A673 (cell line): Measurements from ENCODE around the gene CDK14. TPM values are rescaled to one million over a fixed set of nuclear protein-coding genes. Genes with fewer than 3 reads are reported as not detected.
A peak's percentile ranks its signal among the peaks of the same experiment; 100 is the strongest.

Source experiments
- BruUV-seq: library from RNA; stranded (reverse); fragments of 400-500 nt; replicated peaks from 2 replicates; lab custom pipeline; 2021; lab: Mats Ljungman, UMichigan
- CTCF ChIA-PET: fragments of 300-600 bp; sonication (Branson Sonifier 250); formaldehyde crosslinking; loops from one replicate; lab custom pipeline; 2022; ENCODE audit warnings: antibody characterized with exemption; lab: Charles Lee
- POLR2A ChIA-PET: fragments of 300-600 bp; sonication (Branson Sonifier 250); formaldehyde crosslinking; loops from one replicate; lab custom pipeline; 2022; ENCODE audit warnings: antibody characterized with exemption; ENCODE audit not compliant: low non-redundant PET; lab: Charles Lee
- DNase-seq: peaks from one replicate; pipeline ENCODE4 v3.0.0-alpha.2; 2015; ENCODE audit warnings: low spot score
- H3K27ac ChIP-seq: fragments of 200-600 bp; sonication (generic); 2 replicates; pipeline ENCODE4 v1.5.1; 2016; ENCODE audit warnings: mixed run types, low read depth, mild to moderate bottlenecking, mixed read lengths, antibody characterized with exemption, low read length; ENCODE audit not compliant: poor library complexity, severe bottlenecking
- H3K27me3 ChIP-seq: fragments of 200-600 bp; sonication (generic); replicated peaks from 2 replicates; pipeline ENCODE4 v1.6.1; 2017; ENCODE audit warnings: mixed run types, low read depth, mild to moderate bottlenecking, mixed read lengths, antibody characterized with exemption, low read length; ENCODE audit not compliant: insufficient read depth, poor library complexity
- H3K36me3 ChIP-seq: fragments of 200-600 bp; sonication (generic); 2 replicates; pipeline ENCODE4 v1.6.1; 2016; ENCODE audit warnings: mixed run types, mild to moderate bottlenecking, mixed read lengths, antibody characterized with exemption, low read length; ENCODE audit not compliant: insufficient read depth, poor library complexity, severe bottlenecking
- H3K4me1 ChIP-seq: fragments of 200-600 bp; sonication (generic); 2 replicates; pipeline ENCODE4 v1.6.1; 2017; ENCODE audit warnings: mixed run types, mild to moderate bottlenecking, mixed read lengths, antibody characterized with exemption, low read length; ENCODE audit not compliant: insufficient read depth, poor library complexity, severe bottlenecking
- H3K4me3 ChIP-seq: fragments of 200-600 bp; sonication (generic); 2 replicates; pipeline ENCODE4 v1.5.1; 2016; ENCODE audit warnings: low read depth, mixed run types, mild to moderate bottlenecking, mixed read lengths, low read length; ENCODE audit not compliant: poor library complexity, severe bottlenecking
- H3K9me3 ChIP-seq: fragments of 200-600 bp; sonication (generic); 2 replicates; pipeline ENCODE4 v1.6.1; 2016; ENCODE audit warnings: mixed run types, low read depth, mild to moderate bottlenecking, mixed read lengths, antibody characterized with exemption, low read length; ENCODE audit not compliant: poor library complexity, severe bottlenecking
- CTCF ChIP-seq: fragments of 300-800, 200-600 bp; sonication (generic); conservative IDR thresholded peaks from 2 replicates; pipeline ENCODE4 v1.5.1; 2017; ENCODE audit warnings: low read depth, mild to moderate bottlenecking, antibody characterized with exemption, low read length, moderate library complexity, mixed read lengths
- EZH2 ChIP-seq: fragments of 200-600 bp; sonication (generic); IDR thresholded peaks from 2 replicates; pipeline ENCODE4 v1.6.1; 2017; ENCODE audit warnings: borderline replicate concordance, low read depth, mild to moderate bottlenecking, mixed read lengths, antibody characterized with exemption, low read length; ENCODE audit not compliant: poor library complexity, severe bottlenecking
- intact Hi-C: fragments of 100-400 bp; cut with micrococcal nuclease; formaldehyde crosslinking; loops from one replicate; pipeline ENCODE4 v1.10.0; 2022; ENCODE audit not compliant: unreplicated experiment
- total RNA-seq: library from RNA; stranded (reverse); gene quantifications from 2 replicates; pipeline ENCODE4 v1.2.3, GENCODE V29; 2021

CDK14 gene
- total RNA-seq, 1 experiment from 2014 or later = 128 TPM

GRCh38 chr7:91068136-91068795 lies 472.1 kb downstream of the CDK14 start:
- BruUV-seq = no TSS peak
- DNase-seq = no peak

DNA sequence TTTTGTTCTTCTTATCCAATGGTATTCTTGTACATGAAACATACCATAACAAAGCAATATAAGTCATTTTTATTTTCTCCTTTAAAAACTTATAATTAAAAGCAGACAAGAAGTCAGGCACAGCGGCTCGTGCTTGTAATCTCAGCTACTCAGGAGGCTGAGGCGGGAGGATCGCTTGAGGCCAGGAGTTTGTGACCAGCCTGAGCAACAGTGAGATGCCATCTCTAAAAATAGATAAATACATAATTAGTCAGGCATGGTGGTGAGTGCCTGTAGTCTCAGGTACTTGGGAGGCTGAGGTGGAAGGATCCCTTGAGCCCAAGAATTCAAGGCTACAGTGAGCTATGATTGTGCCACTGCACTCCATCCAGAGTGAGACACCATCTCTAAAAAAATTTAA lies 473.0 kb downstream of the CDK14 start:
- H3K4me1 ChIP-seq = peaks cover 26% of the 10 kb centered on the region
- ChIA-PET CTCF (no interaction called here), POLR2A (no interaction called here)
- TF ChIP-seq EZH2 (no peak), CTCF (no peak)
- BruUV-seq = no TSS peak
- H3K36me3 ChIP-seq = peaks cover 10% of the 10 kb centered on the region
- intact Hi-C loops = no loop called here
- H3K4me3 ChIP-seq = no peak overlapping the region
- no peaks in the 10 kb centered on the region for H3K27me3 ChIP-seq
- H3K9me3 ChIP-seq = no peaks in the 10 kb centered on the region
- no peak overlapping the region for H3K27ac ChIP-seq
- no peak for DNase-seq

More at GRCh38 chr7:91068136-91068795, 472.1 kb downstream of the CDK14 start:
- no peaks in the 10 kb centered on the region for H3K27me3 ChIP-seq
- TF ChIP-seq EZH2 = no peak
- H3K36me3 ChIP-seq = peaks cover 10% of the 10 kb centered on the region
- H3K4me3 ChIP-seq = no peak overlapping the region
- no peak overlapping the region for H3K27ac ChIP-seq
- POLR2A ChIA-PET = no interaction called here
- CTCF ChIA-PET = no interaction called here
- intact Hi-C loops = no loop called here
- no peaks in the 10 kb centered on the region for H3K9me3 ChIP-seq
- peaks cover 26% of the 10 kb centered on the region for H3K4me1 ChIP-seq

DNA sequence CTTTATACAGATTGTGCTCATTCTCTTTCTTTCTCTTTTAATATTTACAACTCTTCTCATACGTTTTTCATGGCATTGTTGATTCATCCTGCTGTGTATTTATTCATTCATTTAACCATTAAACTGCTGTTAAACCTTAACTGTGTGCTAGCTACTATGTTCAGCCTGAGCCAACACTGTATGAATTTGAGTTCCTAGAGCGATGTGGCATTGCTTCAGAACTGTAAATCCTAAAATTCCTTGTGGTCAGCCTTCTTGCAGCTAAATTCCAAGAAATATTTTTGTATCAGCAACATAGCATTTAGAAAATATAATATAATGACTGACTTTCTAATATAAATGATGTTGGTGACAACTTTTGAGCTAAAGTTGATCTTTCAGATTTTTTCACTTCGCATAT lies 483.4 kb downstream of the CDK14 start:
- Histone ChIP-seq H3K9me3 (no peaks in the 10 kb centered on the region), H3K27ac (peak overlapping the region; percentile 69), H3K4me3 (no peak overlapping the region), H3K4me1 (peaks cover 57% of the 10 kb centered on the region), H3K27me3 (no peaks in the 10 kb centered on the region), H3K36me3 (no peaks in the 10 kb centered on the region)
- no peak for TF ChIP-seq CTCF
- no peak for TF ChIP-seq EZH2
- no peak for DNase-seq
- ChIA-PET CTCF (no interaction called here), POLR2A (no interaction called here)
- no TSS peak for BruUV-seq
- intact Hi-C loops = no loop called here

DNA sequence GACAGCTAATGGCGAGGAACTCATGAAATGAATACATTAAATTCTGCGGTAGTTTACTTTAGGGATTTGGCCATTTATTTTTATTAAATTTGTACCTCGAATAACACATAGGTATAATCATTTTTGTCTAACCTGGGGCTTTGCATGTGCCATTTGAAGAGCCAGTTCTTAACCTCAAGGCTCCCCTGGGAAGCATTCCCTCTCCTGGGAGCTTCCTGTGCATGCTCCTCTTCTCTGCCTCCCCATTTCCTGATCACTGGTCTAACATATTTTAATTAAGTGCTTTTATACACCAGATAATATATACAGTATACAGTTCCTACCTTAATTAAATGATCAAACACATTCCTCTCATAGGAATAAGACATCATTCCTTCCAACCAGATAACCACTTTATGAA lies 484.2 kb downstream of the CDK14 start:
- intact Hi-C loops = loop anchor here (5.0 kb wide), 1 partner anchor 557 kb away; no protein-coding TSS in a partner anchor
- peak; percentile 78 for DNase-seq
- no peak for TF ChIP-seq CTCF
- TF ChIP-seq EZH2 = no peak
- Histone ChIP-seq H3K27ac (peak overlapping the region; percentile 69), H3K4me1 (peaks cover 66% of the 10 kb centered on the region), H3K36me3 (no peaks in the 10 kb centered on the region), H3K9me3 (no peaks in the 10 kb centered on the region), H3K4me3 (no peak overlapping the region), H3K27me3 (no peaks in the 10 kb centered on the region)
- ChIA-PET CTCF (no interaction called here), POLR2A (no interaction called here)
- no TSS peak for BruUV-seq
